Activated CD4-positive, CD25-positive, alpha-beta regulatory T cell treated with anti-CD3 and anti-CD28 coated beads, Interleukin-2, amount 50 U/mL, for 16 hours (primary cell): ENCODE results near the gene RUFY4.

ENCODE experiments used
- DNase-seq: peaks from one replicate; pipeline ENCODE4 v3.0.0-alpha.2; 2020; ENCODE audit warnings: low read depth, low spot score

Gene RUFY4

GRCh38 chr2:218063486-218063885, 5.6 kb upstream of the RUFY4 start:
- no peak for DNase-seq

- no peak for DNase-seq
These were observed 5.2 kb upstream of the RUFY4 start for GRCh38 chr2:218063896-218064295.

GRCh38 chr2:218065239-218066006, 3.6 kb upstream of the RUFY4 start:
- DNase-seq, result no peak

- DNase-seq, result no peak
These were observed 2.0 kb upstream of the RUFY4 start for GRCh38 chr2:218066926-218067515.

GRCh38 chr2:218067523-218067922, 1.5 kb upstream of the RUFY4 start:
- no peak for DNase-seq

GRCh38 chr2:218069606-218070300, 700 bp downstream of the RUFY4 start:
- no peak for DNase-seq

GRCh38 chr2:218070587-218070986, 1.5 kb downstream of the RUFY4 start:
- DNase-seq, result no peak

GRCh38 chr2:218071218-218071937, 2.3 kb downstream of the RUFY4 start:
- no peak for DNase-seq

- DNase-seq, result no peak
These were observed 2.9 kb downstream of the RUFY4 start for GRCh38 chr2:218072002-218072401.

GRCh38 chr2:218072478-218073024, 3.5 kb downstream of the RUFY4 start:
- DNase-seq, result no peak

- no peak for DNase-seq
These were observed 4.1 kb downstream of the RUFY4 start for GRCh38 chr2:218073185-218073584.

- DNase-seq, result no peak
These were observed 5.0 kb downstream of the RUFY4 start for GRCh38 chr2:218074031-218074430.

GRCh38 chr2:218075975-218076811, 7.1 kb downstream of the RUFY4 start:
- no peak for DNase-seq

GRCh38 chr2:218077464-218078216, 8.6 kb downstream of the RUFY4 start:
- DNase-seq, result no peak

GRCh38 chr2:218079943-218080913, 11.2 kb downstream of the RUFY4 start:
- no peak for DNase-seq

- no peak for DNase-seq
These were observed 12.0 kb downstream of the RUFY4 start for GRCh38 chr2:218081063-218081462.

- DNase-seq, result no peak
These were observed 12.6 kb downstream of the RUFY4 start for GRCh38 chr2:218081695-218082094.

GRCh38 chr2:218082586-218083351, 13.7 kb downstream of the RUFY4 start:
- no peak for DNase-seq
